GM18868 (cell line): Measurements from ENCODE around the gene DIS3L.
"Not testable (repeated sequence)": the region's sequence is repeated elsewhere in the genome, so short reads cannot be mapped to it uniquely, and the experiment has no call there.

Experiments
- ATAC-seq: cut with Tn5 transposase; IDR thresholded peaks from one replicate; pipeline ENCODE4 v1.9.1; 2021; ENCODE audit warnings: mild to moderate bottlenecking, moderate library complexity; ENCODE audit not compliant: unreplicated experiment

Gene DIS3L

DNA sequence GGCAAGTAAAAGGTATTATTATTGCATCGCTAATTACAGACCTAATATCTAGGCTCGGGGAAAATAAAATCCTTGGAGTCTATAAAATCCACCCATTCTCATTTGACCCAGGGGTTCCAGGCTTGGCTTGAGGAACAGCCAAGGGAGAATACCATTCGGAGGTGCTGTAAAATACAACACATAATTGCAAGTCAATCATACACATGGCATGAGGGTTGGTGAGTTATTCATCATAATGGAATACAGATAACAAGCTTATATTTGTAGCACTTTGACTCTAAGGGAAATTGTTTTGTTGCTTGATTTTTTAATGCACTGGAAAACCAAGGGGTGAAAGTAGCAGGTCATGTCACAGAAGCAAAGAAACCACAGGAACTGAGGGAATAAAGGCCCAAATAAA lies 16.8 kb upstream of the DIS3L start:
- ATAC-seq = no peak

DNA sequence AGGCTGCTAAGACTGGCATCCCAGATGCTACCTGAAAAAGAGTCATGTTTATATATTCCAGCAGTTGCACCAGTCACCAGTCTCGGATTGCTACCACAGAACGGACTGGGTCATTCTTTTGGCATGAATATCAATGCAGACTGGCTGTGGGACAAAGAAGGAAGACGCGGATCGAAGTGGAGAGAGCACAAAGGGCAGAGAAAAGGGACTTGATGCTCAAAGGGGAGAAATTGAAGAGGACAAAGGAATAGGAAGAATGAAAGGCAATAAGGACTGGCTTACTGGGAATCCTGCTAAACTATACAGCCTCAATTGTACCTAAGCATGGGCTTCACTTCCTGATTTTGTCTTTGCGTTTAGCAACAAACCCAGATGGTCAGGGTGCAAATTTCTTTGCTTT lies 15.3 kb upstream of the DIS3L start:
- ATAC-seq = no peak

DNA sequence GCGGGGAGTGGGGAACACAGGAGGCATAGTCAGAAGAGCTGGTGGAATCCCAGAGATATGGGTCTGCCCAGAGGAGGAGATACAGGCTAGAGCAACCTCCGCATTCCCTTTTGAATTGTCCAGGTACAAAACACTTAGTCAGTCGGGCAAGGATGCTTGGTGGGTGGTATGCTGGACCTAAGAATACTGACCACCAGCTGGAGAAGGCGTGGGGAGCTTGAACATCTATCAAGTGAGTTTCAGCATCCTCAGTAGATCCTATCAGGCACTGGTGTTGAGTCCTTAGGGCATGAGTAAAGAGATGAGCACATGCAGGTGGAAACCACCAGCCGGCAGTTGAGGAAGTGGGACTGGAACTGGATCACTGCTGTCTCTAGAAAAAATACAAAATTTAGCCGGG lies 14.7 kb upstream of the DIS3L start:
- ATAC-seq = no peak

DNA sequence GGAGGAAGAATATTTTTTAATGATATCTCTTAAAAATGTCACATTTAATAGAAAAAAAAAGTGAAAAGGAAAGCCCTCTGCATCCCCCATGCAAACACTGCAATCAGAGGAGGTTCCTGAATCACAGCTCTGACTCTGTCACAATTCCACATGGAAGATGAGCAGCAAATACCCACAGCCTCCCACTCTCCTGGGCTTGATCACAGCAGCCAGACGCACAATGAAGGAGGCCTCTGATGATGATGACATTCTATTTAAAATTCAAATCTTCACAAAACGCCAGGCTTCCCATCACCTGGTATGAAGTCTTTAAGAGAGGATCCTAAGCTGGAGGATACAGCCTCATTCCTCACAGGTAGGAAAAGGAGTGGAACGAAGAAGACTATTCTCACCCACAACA lies 9.1 kb upstream of the DIS3L start:
- ATAC-seq = no peak

DNA sequence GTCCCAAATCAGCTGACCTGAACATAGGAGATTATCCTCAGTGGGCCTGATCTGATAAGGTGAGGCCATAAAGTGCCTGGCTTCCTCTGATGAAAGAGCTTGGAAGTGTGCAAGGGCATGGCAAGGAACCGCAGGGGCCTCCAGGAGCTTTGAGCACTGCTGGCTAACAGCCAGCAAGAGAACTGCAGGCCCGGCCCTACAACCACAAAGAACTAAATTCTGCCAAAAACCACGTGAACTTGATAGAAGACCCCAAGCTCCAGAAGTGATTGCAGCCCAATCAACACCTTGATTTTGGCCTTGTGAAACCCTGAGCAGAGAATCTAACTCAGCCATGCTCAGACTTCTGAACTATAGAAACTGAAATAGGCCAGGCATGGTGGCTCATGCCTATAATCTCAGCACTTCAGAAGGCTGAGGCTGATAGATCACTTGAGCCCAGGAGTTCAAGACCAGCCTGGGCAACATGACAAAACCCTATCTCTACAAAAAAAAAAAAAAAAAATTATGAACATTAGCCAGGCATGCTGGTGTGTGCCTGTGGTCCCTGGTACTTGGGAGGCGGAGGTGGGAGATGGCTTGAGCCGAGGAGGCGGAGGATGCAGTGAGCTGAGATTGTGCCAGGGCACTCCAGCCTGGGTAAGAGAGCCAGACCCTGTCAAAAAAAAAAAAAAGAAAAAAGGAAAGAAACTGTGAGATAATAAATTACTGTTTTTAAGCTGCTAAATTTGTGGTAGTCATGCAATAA lies 7.7 kb upstream of the DIS3L start:
- ATAC-seq = no peak

DNA sequence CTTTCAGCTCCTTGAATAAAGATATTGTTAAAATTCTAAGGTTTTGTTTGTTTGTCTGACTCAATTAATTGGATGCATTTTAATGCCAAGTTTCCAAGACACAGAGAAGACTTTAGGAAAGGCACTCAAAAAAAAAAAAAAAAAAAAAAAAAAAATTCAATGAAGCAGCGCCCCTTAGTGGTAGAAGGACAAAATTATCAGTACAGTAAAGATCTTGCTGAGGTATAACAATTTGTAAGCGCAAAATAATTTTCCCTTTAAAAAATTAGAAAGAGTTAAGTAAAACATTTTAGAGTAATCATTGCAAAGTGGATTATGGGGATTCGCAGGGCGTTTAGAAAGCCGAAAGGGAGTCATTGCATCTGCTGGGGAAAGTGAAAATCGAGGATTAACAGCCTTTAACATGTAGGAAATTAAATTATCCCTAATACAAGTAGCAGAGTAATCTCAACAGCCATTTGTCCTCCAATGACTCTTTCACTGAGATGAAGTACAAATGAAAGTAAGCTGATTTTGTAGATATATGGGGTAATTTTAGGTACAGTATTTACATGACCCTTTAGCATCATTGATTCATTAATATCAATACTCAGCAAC lies 5.8 kb upstream of the DIS3L start:
- no peak for ATAC-seq

DNA sequence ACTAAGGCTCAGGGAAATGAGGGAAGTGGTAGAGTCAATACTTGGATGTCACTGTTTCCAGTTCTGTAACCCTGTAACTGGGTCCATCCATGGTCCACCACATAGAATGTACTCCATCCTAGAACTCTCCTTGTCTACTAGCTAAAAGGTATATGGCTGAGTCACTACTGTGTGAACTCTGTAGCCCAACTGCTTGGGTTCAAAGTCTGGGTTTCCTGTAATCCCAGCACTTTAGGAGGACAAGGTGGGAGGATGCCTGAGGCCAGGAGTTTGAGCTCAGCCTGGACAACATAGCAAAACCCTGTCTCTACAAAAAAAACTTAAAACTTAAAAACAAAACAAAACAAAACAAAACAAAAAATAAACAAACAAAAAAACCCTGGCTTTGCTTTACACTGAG lies 5.3 kb upstream of the DIS3L start:
- no peak for ATAC-seq

DNA sequence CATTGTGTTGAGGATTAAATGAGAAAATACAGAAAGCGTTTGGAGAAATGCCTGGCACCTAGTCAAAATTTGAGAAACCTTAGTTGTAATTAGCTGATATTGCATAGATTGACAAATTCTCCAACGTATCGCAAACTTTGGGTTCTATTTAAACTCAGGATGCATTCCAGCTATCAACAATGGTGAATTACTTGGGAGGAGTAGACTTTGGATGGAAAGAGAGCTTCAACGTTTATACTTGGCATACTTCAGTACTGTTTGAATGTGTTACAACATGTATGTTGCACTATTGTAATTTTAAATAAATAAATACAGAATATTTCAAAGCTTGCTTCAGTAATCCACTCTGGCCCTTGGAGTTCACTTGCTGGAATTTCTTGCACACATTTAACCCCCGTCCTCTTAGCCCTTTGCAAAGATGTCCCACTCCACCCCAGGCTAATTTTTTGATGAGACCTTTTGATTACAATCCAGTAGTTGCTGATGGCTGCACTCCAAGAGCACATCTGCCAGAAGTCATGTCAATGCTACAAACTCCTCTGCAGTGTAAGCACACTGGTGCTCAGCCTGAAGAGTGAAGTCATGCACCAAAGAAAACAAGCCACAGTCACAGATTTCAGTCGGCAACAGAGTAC lies 4.7 kb upstream of the DIS3L start:
- ATAC-seq = no peak

DNA sequence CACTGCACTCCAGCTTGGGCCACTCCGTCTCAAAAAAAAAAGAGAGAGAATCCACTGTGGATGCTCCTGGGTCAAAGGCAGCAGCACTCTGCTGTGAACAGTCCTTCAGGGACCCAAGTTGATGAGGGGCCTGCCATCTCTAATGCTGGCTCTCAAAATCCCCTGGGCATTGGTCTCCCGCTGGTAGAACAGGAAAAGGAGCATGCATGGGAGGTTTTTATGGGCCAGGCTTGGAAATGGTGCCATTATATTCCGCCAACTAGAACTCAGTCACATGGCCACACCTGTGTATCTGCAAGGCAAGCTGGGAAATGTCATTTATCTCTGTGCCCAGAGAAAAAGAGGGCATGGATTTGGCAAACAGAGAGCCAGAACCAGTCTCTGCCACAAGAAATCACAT lies 3.4 kb upstream of the DIS3L start:
- no peak for ATAC-seq

DNA sequence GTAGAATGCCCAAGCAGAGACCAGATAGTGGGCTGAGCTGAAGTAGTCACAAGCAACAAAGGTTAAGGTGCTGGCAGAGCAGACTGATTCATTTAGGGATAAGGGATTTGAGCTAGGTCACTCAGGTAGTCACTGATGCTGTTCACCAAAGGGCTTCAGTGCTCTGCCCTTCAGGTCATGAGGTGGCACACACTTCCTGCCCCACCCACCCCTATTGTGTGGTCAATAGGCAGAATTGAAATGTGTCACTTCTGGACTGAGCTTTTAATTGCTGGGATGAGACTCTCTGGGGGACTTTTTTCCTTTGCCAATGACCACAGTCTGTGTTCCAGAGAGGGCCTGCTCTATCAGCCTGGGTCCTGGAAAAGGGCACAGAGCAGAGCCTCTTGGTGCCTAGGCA lies 2.9 kb upstream of the DIS3L start:
- ATAC-seq = no peak

DNA sequence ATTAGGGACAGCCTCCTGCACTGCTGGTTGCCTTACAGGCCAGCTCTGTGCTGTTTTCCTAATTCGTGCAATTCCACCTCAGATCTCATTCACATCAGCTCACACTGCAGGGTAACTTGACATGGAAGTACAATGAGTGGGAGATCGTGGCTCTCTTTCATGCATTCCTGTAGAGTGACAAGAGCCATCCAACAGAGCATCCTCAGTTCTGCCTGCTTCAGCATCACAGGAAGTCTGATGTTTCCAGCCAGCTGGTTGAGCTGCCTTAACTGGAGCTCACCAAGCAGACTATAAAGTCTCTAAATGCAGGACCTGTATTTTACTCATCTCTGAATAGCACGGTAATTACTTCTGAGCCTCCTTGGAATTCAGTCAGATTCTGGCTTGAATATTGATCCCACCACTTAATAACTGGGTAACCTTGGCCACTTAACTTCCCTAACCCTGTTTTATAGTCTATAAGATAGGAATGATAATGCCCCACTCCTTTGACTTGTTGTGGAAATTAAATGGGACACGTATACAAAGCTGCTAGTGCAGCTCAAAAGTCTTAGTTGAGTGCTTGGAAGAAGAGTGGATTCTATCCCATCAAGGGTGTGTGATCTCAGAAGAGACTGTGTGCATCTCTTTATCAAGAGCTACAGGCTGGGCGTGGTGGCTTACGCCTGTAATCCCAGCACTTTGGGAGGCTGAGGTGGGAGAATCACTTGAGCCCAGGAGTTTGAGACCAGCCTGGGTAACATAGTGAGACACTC lies 1.4 kb upstream of the DIS3L start:
- ATAC-seq = no peak

DNA sequence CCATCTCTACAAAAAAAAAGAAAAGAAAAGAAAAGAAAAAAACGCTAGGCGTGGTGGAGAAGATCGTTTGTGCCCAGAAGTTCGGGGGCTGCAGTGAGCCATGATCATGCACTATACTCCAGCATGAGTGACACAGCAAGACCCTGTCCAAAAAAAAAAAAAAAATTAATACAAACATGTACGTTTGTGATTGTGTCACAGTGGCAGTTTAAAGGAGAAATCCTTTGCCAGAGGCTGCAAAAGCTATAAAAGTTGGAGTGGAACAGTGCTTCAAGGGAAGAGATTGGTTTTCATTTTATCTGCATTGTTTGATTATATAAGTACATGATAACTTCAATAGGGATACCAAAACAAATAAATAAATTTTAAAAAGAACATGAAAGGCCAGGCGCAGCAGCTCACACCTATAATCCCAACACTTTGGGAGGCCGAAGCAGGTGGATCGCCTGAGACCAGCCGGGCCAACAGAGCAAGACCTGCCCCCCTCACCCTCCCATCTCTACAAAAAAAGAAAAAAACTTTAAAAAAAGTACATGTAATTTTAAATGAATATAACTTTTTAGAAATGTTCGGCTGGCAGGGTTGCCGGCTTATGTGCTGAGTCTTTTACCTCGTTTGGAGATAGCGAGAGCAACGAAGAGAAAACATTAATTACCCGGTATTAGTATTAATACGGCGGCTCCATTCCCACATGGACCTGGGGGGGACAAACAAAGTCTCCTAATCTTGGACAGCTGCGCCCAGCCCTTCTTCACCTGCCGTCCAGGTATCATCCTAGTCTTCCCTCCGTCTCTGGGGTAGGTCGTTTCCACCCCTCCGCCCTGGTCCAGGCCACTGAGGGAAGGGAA lies 573 bp upstream of the DIS3L start:
- peak; percentile 10 for ATAC-seq

DNA sequence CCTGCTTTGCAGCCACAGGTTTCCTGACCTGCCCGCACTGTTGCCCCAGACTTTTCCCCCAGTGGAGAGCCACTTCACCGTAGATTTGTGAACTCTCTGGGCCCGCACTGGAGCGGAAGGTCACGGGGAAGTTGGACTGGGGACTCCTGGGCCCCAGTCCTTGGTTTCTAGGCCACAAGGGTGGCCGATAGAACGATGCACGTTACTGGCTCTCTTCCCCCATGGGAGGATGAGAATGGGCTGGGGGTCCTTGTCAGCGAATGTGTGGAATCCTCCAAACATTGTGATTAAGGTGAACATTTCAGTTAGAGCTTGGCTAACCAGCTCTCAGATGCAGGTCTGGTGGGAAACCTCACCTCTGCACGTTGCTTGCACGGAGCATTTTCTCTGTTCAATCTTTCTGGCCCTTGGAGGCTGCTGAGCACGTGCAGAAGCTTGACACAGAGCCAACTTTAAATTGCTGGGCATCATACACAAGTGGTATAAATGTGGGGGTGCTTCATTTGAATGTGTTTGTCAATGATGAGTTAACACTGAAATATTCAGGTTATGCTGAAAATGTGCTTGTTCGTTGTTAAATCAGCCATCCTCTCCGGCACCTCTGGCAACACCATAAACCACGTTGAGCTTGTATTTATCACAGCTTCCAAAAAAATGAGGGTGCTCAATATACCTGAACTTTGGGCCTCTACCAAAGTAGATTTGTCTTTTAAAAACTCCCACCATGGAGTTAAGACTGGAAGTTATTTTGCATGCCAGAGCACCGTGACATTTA lies 976 bp downstream of the DIS3L start:
- ATAC-seq = peak; percentile 23

DNA sequence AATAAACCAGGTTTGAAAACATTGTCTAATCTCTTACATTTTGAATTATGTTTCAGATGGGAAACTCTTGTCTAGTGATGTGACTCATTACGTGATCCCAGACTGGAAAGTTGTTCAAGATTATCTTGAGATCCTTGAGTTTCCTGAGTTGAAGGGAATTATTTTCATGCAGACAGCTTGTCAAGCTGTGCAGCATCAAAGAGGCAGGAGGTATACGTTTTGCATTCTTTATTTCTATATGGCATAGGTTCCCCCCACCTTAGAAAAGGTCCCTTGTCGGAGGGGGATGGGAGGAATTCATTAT lies 1.5 kb downstream of the DIS3L start:
- ATAC-seq = no peak

DNA sequence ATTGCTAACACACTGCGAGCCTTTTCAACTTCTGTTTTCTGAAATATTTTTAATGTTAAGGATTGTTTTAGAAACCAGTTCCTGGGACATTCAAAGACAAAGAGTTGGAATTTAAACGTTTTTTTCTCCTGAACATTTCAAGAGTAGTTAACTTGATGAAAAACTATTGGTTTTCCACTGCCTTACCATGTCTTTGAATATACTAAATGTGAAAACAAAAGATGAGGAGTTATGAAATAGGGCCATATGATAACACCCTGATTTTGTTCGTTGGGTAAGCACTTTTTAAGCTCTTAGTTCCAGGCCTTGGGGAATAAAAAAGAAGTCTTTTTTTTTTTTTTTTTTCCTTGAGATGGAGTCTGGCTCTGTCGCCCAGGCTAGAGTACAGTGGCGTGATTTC lies 2.8 kb downstream of the DIS3L start:
- ATAC-seq = no peak

DNA sequence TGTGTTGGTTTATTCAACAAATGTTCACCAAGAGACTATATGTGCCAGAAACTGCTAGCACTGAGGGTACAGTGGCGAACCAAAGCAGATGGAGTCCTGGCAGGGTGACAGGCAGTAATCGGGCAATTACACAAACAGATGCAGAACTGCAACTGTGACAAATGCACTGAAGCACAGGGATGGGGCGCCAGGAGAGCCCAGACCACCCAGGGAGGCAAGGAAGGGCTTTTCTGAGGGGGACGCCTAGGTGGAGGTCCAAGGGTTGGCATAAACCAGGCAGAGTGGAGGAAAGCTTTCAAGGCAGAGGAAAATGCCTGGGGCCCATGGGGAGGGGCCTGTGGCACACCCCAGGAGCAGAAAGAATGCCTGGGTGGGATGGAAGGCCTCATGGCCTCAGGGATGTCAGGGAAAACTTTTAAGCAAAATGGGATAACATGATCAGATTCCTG lies 5.5 kb downstream of the DIS3L start:
- no peak for ATAC-seq

DNA sequence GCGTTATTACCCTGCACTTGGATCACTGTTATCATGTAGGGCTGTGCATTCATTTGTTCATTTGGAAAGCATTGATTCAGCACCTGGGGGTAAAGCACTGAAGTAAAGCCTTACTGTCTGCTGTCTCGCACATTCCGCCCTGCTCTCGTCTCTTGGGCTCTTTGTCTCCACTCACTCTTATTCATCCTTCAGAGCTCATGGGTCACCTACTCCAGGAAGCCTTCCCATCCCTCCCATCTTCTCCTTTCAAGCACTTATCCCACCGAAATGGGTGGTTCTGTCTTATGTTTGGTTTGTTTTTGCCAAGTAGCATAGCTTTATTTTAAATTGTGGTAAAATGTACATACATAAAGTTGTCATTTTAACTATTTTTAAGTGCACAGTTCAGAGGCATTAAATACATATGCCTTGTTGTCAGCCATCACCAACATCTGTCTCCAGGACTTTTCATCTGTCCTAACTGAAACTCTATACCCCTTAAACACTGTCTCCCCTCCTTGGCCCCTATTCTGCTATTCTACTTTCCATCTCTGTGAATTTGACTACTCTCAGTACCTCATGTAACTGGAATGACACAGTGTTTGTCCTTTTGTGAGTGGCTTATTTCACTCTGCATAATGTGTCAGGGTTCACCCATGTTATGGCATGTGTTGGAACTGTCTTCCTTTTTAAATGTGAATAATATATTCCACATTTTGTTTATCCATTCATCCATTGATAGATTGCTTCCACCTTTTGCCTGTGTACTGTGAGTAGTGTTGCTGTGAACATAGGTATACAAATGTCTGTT lies 9.3 kb downstream of the DIS3L start:
- ATAC-seq = no peak

DNA sequence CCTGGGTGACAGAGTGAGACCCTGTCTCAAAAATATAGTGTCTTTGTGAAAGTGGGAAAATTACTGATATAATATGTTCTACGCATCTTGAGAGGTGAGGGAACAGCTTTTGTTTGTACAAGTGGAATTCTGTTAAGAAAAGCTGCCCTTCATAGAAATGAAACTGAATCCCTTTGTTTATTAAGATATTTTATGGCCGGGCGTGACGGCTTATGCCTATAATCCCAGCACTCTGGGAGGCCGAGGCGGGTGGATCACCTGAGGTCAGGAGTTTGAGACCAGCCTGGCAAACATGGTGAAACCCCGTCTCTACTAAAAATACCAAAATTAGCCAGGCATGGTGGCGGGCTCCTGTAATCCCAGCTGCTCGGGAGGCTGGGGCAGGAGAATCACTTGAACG lies 11.1 kb downstream of the DIS3L start:
- ATAC-seq = not testable (repeated sequence)

DNA sequence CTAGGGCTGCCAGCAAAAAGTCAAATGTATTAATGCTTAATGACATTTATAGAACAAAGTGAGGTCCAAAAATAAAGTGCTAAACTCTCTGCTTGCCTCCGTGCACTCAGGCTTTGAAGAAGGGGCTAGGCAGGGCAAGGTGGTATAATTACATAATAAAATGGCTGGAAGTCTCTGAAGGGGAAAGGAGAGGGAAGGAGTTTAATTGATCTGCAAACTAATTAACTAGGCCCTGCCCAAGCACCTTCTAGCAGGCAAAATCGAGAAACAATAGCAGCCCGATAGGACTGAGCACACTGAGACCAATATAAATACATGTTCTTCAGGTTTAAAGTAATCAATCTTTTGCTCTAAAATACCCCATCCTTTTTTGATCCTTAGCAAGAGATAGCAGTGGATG lies 13.0 kb downstream of the DIS3L start:
- no peak for ATAC-seq
